ENCODE measurements around the gene OXCT1.
"Not testable (repeated sequence)": the region's sequence is repeated elsewhere in the genome, so short reads cannot be mapped to it uniquely, and the experiment has no call there.

OXCT1 gene

DNA sequence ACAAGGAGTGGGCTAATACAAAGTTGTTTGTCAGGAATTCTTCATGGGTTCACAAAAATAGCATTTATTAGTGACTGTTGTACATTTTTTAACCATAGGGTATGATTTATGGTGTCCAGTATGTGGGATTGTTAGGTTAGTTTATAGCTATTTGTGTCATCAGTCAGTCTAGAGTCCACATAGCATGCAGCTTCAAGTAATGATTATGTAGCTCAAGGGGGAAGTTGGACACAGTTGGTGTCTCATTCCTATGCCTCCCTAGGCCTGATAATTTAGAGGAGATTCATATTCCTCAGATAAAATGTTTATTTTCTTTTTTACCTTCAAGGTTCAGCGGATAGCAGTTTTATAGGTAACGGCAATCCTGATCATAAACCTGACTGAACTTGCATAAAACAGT, 153.8 kb downstream of the OXCT1 start:
- CTCF ChIA-PET: interaction anchor here (2.2 to 4.2 kb wide), 2 partner anchors 9 to 127 kb away, joined by 5 to 17 read pairs; no protein-coding TSS in a partner anchor
- TF ChIP-seq GLI2 (tag by site-specific recombination; IDR thresholded peaks at IDR 0.05; ENCODE audit: borderline replicate concordance, low read depth) (no peak), HOXC10 (CRISPR knock-in tag; IDR thresholded peaks at IDR 0.05) (no peak)
- Histone ChIP-seq H3K4me3 (ENCODE audit: low read depth, low read length) (no peak overlapping the region), H3K36me3 (ENCODE audit: control insufficient read depth in 2 of 2, insufficient read depth in 1 of 2, low read length in 2 of 2) (no peaks in the 10 kb centered on the region), H3K9me3 (ENCODE audit: control insufficient read depth, insufficient read depth, low read depth, low read length) (no peaks in the 10 kb centered on the region; the same call in 1 of the 2 replicates), H3K4me1 (ENCODE audit: control insufficient read depth, insufficient read depth, low read length) (no peaks in the 10 kb centered on the region), H3K27ac (ENCODE audit: extremely low read depth, low read depth, low read length) (no peak overlapping the region)
- POLR2A ChIA-PET: no interaction called here

DNA sequence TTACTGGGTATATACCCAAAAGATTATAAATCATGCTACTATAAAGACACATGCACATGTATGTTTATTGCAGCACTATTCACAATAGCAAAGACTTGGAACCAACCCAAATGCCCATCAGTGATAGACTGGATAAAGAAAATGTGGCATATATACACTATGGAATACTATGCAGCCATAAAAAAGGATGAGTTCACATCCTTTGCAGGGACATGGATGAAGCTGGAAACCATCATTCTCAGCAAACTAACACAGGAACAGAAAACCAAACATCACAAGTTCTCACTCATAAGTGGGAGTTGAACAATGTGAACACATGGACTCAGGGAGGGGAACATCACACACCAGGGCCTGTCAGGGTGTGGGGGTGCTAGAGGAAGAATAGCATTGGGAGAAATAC, 155.8 kb downstream of the OXCT1 start:
- POLR2A ChIA-PET; H3K36me3 ChIP-seq (ENCODE audit: control insufficient read depth in 2 of 2, insufficient read depth in 1 of 2, low read length in 2 of 2); H3K4me1 ChIP-seq (ENCODE audit: control insufficient read depth, insufficient read depth, low read length); H3K4me3 ChIP-seq (ENCODE audit: low read depth, low read length); H3K9me3 ChIP-seq (ENCODE audit: control insufficient read depth, insufficient read depth, low read depth, low read length); H3K27ac ChIP-seq (ENCODE audit: extremely low read depth, low read depth, low read length): not testable (repeated sequence)
- CTCF ChIA-PET: interaction anchor here (1.1 kb wide), 1 partner anchor 128 kb away, joined by 3 read pairs; no protein-coding TSS in a partner anchor
- TF ChIP-seq ZNF146 (tag by site-specific recombination; IDR thresholded peaks at IDR 0.05): peak; percentile 81
- TF ChIP-seq, protein P1, sequence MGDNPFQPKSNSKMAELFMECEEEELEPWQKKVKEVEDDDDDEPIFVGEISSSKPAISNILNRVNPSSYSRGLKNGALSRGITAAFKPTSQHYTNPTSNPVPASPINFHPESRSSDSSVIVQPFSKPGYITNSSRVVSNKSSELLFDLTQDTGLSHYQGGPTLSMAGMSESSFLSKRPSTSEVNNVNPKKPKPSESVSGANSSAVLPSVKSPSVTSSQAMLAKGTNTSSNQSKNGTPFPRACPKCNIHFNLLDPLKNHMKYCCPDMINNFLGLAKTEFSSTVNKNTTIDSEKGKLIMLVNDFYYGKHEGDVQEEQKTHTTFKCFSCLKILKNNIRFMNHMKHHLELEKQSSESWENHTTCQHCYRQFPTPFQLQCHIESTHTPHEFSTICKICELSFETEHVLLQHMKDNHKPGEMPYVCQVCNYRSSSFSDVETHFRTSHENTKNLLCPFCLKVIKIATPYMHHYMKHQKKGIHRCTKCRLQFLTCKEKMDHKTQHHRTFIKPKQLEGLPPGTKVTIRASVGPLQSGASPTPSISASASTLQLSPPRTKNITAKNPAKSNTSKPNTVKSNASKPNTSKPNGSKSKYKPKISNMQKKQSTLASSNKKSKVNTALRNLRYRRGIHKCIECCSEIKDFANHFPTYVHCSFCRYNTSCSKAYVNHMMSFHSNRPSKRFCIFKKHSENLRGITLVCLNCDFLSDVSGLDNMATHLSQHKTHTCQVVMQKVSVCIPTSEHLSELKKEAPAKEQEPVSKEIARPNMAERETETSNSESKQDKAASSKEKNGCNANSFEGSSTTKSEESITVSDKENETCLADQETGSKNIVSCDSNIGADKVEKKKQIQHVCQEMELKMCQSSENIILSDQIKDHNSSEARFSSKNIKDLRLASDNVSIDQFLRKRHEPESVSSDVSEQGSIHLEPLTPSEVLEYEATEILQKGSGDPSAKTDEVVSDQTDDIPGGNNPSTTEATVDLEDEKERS (tag by site-specific recombination; IDR thresholded peaks at IDR 0.05): peak; percentile 57; the same call in 1 of the 2 replicates

DNA sequence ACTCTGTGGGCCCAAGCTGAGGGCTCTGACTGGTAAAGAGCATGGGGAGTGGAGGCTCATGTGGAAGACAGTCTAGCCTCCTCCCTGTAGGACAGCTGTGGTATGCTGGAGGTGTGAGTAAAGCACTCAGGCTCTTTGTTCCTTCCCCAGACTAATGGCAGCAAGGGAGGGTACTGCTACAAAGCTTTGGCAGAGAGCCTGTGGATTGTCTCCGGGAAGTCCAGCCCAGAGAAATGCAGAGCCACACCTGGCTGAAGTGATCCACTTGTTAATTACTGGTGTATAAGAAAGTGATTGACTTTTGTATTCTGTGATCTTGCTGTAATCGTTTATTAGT, 161.7 kb downstream of the OXCT1 start:
- POLR2A ChIA-PET: no interaction called here
- no peak overlapping the region for H3K4me3 ChIP-seq (ENCODE audit: low read depth, low read length)
- CTCF ChIA-PET: interaction anchor here (0.7 to 2.1 kb wide), 3 partner anchors 25 to 948 kb away, joined by 3 to 18 read pairs (median 4); no protein-coding TSS in a partner anchor
- no peaks in the 10 kb centered on the region for H3K4me1 ChIP-seq (ENCODE audit: control insufficient read depth, insufficient read depth, low read length)
- H3K27ac ChIP-seq (ENCODE audit: extremely low read depth, low read depth, low read length): no peak overlapping the region
- peaks cover 4% of the 10 kb centered on the region; the same call in 1 of the 2 replicates for H3K9me3 ChIP-seq (ENCODE audit: control insufficient read depth, insufficient read depth, low read depth, low read length)
- no peaks in the 10 kb centered on the region for H3K36me3 ChIP-seq (ENCODE audit: control insufficient read depth in 2 of 2, insufficient read depth in 1 of 2, low read length in 2 of 2)
- TF ChIP-seq, protein P2, sequence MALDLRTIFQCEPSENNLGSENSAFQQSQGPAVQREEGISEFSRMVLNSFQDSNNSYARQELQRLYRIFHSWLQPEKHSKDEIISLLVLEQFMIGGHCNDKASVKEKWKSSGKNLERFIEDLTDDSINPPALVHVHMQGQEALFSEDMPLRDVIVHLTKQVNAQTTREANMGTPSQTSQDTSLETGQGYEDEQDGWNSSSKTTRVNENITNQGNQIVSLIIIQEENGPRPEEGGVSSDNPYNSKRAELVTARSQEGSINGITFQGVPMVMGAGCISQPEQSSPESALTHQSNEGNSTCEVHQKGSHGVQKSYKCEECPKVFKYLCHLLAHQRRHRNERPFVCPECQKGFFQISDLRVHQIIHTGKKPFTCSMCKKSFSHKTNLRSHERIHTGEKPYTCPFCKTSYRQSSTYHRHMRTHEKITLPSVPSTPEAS (tag by site-specific recombination; IDR thresholded peaks at IDR 0.05): no peak
- TF ChIP-seq, protein P3, sequence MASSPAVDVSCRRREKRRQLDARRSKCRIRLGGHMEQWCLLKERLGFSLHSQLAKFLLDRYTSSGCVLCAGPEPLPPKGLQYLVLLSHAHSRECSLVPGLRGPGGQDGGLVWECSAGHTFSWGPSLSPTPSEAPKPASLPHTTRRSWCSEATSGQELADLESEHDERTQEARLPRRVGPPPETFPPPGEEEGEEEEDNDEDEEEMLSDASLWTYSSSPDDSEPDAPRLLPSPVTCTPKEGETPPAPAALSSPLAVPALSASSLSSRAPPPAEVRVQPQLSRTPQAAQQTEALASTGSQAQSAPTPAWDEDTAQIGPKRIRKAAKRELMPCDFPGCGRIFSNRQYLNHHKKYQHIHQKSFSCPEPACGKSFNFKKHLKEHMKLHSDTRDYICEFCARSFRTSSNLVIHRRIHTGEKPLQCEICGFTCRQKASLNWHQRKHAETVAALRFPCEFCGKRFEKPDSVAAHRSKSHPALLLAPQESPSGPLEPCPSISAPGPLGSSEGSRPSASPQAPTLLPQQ (tag by site-specific recombination; IDR thresholded peaks at IDR 0.05): no peak
- TF ChIP-seq ZNF324 (tag by site-specific recombination; IDR thresholded peaks at IDR 0.05): no peak
- TF ChIP-seq ZNF629 (tag by site-specific recombination; IDR thresholded peaks at IDR 0.05): no peak
- TF ChIP-seq, protein P4, sequence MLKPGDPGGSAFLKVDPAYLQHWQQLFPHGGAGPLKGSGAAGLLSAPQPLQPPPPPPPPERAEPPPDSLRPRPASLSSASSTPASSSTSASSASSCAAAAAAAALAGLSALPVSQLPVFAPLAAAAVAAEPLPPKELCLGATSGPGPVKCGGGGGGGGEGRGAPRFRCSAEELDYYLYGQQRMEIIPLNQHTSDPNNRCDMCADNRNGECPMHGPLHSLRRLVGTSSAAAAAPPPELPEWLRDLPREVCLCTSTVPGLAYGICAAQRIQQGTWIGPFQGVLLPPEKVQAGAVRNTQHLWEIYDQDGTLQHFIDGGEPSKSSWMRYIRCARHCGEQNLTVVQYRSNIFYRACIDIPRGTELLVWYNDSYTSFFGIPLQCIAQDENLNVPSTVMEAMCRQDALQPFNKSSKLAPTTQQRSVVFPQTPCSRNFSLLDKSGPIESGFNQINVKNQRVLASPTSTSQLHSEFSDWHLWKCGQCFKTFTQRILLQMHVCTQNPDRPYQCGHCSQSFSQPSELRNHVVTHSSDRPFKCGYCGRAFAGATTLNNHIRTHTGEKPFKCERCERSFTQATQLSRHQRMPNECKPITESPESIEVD (tag by site-specific recombination; IDR thresholded peaks at IDR 0.05): no peak
- TF ChIP-seq ZFHX2 (tag by site-specific recombination; conservative IDR thresholded peaks at IDR 0.05): no peak
- no peak for TF ChIP-seq ZNF830 (tag by site-specific recombination; IDR thresholded peaks at IDR 0.05; ENCODE audit: low read depth)

Data from HEK293 (cell line).